GM12874 (cell line): ENCODE data around the gene CCDC134.

Source experiments
- CTCF ChIP-seq: IDR thresholded peaks from 2 replicates; pipeline ENCODE4 v1.5.1; 2011; ENCODE audit warnings: low read depth, mild to moderate bottlenecking, control low read depth, low read length, moderate library complexity; ENCODE audit not compliant: insufficient read depth

CCDC134 gene

GRCh38 chr22:41846268-41846987 lies 45.9 kb downstream of the CCDC134 start:
- no peak for TF ChIP-seq CTCF

GRCh38 chr22:41847300-41847699 lies 46.8 kb downstream of the CCDC134 start:
- no peak for TF ChIP-seq CTCF

- no peak for TF ChIP-seq CTCF
Measured at GRCh38 chr22:41848468-41848867, 48.0 kb downstream of the CCDC134 start.

- no peak for TF ChIP-seq CTCF
Measured at GRCh38 chr22:41856469-41856868, 56.0 kb downstream of the CCDC134 start.

GRCh38 chr22:41857155-41857859 lies 56.8 kb downstream of the CCDC134 start:
- peak; percentile 76 for TF ChIP-seq CTCF

- no peak for TF ChIP-seq CTCF
Measured at GRCh38 chr22:41857860-41858199, 57.4 kb downstream of the CCDC134 start.

- no peak for TF ChIP-seq CTCF
Measured at GRCh38 chr22:41862160-41862529, 61.7 kb downstream of the CCDC134 start.
